Stimulated activated CD4-positive, alpha-beta T cell treated with anti-CD3 and anti-CD28 coated beads, Interleukin-1b, Interleukin-23, amount 100 ng/mL, for 24 hours (primary cell): ENCODE results near the gene GDF2.

Experiments
- DNase-seq, 4 experiments: peaks; one replicate each; pipeline ENCODE4 v3.0.0-alpha.2; 2020; ENCODE audit warnings: low read depth in 4 of 4, low spot score in 1 of 4

Gene GDF2

DNA sequence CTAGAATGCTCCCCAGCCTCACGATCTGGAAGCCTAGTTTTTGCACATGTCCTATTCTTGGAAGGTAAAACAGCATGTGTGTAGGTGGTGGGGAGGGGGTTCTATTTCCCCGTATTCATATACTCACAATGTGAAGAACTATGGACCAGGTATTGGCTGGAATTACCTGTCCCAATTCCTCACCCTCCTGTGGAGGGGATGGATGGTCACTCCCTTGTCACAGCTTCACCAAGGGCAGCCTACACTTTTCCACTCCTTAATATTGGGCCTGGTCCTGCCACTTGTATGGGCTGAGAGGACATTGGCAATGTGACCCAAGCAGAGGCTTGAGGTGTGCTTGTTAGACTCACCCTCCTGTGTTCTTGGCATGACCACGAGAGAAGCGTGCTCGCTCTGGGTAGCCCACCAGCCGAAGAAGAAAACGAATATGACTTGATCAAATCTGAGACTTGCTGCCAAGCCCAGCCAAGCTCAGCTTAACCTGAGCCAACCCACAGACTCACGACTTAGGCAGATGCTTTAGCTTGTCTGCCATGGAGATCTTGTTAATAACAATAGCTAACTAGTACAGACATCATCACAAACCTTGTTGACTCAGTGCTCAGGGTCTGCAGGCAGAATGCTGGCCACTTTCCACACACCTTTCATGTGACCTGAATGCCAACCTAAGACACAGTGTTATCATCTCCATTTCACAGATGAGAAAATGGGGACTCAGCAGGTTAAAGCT, 44.6 kb downstream of the GDF2 start:
- no peak for DNase-seq

DNA sequence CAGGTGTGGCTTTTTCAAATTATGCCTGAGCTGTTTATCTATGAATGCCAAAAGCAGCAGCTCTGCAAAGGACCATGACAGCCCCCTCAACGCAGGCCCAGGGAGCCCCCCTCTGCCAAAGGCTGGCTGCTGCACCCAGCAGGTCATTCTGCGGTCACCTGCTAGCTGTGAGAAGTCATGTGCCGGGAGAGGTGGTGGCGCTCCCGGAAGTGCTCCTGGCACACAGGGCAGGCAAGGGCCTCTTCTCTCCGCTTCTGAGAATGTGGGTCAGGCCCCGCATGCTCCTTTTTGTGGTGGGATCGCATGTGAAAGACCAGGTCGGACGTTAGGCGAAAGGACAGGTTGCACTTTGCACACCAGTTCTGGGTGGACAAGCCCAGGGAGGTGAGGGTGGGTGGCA, 45.4 kb downstream of the GDF2 start:
- no peak for DNase-seq

DNA sequence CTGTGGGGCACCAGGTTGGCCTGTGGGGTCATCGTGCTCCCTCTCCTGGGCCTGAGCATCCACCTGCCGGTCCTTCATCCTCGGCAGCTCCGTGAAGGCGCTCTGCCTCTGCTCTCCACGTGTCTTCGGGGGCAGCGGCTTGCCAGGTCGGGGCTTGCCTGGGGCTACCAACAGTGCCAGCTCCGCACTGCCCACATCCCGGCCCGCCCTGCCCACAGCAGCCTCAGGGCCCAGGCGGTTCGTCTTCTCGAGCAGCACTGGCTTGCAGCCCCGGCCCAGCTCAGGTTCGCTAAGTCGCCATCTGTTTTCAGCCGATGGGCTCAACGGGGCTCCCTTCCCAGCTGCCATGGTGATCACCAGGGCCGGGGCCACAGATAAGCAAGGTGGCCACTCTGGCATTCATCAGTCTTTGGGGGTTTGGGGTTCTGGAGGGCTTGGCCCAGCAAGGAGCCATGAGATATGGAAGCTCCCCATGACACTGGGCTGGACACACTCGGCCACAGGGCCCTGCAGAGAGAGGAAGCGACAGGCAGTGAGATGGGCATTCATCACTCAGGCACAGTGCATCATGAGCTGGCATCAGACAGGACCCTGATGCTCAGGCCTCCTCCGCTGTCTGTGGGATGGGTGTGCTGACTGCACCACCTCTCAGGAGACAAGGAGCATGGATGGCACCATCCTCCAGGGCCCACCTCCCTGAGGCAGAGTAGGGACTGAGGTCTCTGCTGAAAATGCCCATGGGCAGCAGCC, 46.4 kb downstream of the GDF2 start:
- DNase-seq = no peak

DNA sequence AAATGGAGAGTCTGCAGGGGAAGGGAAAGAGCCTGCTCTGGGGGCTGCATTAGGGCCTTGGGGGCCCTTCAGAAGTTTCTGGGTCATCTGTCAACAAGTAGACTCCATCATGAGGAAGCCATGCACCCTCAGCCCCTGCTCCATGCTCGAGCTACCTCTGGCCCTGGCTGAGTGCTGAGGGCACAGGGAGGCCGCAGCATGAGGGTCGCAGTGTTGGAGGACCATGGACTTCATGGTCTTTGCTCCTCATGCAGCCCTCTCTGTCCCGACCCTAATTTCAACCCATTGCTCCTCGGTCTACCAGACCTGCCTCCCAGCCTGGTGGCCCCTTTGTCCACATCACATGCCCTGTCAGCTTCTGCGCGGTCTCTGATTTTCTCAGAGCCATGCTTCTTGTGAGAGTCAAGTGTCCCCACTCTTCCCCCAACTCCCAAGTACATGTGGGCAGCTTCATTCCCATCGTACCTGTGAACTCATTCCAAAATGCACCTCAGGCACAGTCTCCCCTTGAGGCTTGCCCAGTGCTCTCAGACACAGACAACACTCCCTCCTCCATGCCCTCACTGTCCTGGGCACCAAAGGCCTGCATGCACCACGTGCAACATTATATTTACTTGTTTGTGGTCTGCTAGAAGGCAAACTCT, 47.1 kb downstream of the GDF2 start:
- DNase-seq = no peak

DNA sequence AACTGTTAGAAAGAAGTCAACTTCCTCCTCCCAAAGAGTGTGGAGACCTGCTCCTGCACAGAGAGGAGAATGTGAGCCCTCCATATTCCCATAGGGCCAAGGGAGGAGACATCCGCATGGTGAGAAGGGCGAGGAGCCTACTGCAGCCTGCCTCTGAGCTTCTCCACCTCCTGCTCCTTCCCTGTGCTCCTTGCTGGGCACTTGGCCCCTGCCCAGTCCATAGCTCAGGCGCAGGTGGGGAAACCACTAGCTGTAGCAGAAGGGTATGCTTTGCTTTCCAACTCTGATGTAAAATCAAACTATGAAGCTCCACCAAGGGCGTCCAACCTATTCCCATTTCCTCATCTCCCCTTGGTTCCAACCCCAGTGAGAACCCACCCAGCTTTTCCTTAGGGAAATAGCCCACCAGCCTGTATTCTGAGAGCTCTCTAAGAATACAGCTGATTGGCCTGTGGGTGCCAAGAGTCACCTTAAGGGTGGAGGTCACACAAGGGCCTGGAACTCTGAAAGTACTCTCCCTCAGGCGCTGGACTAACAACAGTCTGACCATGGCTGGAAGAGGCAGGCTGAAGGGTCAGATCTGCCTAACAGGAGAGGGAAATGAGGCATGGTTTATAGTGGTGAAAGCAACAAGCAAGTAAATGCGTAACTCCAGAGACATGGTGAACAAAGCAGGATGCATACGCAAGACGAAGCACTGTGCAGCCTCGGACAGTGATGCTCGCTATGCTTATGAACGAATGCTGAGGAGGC, 47.9 kb downstream of the GDF2 start:
- DNase-seq = no peak

DNA sequence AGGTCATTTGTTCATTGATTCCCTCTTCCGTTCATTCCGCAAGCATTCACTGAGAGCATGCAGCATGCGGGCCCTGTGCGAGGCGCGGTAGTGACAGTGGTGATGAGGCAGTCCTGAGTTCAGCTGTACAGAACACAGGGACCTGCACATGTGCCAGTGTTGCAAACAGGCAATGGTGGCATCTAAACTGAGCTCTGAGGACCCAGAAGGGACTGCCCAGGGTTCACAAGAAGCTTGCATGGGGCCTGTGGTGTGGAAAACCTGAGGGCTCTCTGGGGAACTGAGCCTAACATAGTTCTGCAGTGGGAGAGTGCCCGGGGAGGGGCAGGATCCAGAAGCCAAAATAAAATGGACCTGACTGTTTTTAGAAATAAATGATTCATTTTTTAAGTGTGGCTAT, 48.6 kb downstream of the GDF2 start:
- DNase-seq = no peak

DNA sequence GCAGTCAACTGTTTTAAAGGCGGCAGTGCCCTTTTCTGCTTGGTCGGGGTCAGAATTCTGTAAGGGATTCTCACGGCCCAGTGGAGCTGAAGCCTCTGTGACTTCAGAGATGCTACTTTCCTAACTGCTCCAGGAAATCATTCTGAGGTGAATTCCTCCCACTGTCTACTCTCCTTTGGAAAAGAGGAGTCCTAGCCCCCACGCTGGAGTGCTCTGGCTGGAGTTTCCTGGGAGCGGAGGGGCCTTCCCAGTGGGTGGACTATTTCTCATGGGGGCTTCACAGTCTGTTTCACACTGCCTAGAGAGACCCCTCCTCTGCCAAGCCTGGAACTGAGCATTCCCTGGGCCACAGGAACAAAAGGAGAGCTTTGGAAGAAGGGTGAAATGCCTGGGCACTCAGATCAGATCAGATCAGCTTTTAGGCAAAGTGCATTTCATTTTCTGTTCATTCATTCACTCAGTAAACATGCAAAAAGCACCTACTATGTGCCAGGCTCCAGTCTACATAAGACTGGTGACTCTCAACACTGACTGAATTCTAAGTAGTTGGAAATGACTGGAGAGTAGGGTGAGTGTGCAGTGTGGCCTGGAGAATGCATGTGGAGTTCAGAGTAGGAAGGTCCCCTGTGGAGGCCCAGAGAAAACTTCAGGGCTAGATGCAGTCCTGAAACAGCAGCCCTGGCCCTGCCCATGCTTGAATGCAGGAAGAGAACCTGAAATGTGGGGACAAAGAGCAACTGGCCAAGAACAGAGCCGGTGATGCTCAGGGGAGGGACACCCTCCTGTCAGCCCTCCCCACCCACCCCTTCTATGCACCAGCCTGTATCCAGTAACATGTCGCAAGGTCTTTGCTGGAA, 49.6 kb downstream of the GDF2 start:
- no peak for DNase-seq

DNA sequence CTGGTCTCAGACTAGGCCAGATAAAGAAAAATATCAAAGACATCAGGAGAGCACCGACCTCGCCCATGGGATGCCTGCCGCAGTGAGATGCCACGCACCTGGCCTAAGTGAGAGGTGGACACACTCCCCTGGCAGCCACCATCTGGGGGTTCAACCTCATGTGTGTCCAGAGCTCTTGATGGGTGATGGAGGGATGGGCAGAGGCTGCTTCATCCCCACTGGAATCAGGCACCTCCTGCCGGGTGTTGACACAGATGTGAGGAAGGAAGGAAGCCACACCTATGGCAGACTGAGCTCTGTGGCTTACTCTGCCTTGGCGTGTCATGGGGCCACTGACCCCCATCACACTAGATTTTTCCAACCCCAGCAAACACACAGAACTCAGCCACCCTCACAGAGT, 50.5 kb downstream of the GDF2 start:
- no peak for DNase-seq

DNA sequence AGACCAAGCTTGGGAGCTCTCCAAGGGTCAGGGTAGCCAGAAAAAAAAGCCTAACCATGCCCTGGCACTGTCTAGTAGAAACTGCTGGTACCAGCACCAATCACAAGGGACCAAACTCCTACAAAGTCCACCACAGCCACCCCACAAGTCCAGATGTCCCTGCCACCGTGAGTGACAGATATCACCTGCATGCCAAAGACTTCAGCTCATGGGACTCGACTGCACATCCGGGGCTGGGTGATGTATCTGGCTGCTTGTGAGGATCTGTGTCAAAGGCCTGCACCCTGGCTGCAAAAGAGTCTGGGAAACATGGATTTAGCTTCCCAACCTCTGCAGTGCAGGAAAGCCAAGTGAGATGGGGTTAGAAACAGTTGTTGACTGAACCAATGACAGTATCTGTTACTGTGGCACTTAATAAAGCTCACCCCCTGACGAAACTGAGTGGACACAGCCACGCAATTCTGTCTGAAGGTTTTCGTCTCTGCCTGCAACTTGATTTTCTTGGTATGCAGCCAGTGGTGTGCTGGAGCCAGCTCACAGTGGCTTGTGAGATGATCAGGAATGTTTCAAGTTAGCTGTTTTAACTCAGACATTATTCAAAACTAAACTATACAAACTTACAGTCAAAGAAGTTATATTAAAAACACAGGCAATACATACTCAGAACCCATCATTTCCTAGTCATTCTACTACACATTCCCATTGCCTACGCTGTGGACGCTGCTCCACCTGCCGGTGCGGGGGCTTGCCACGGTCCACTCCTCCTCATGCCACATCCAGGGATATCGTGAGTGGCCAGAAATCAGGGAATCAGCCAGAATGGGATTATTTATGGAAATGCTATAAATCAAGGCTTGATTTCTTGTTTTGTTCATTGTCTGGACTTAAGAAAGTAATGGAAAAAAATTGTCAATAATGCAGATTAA, 52.6 kb downstream of the GDF2 start:
- DNase-seq = no peak

DNA sequence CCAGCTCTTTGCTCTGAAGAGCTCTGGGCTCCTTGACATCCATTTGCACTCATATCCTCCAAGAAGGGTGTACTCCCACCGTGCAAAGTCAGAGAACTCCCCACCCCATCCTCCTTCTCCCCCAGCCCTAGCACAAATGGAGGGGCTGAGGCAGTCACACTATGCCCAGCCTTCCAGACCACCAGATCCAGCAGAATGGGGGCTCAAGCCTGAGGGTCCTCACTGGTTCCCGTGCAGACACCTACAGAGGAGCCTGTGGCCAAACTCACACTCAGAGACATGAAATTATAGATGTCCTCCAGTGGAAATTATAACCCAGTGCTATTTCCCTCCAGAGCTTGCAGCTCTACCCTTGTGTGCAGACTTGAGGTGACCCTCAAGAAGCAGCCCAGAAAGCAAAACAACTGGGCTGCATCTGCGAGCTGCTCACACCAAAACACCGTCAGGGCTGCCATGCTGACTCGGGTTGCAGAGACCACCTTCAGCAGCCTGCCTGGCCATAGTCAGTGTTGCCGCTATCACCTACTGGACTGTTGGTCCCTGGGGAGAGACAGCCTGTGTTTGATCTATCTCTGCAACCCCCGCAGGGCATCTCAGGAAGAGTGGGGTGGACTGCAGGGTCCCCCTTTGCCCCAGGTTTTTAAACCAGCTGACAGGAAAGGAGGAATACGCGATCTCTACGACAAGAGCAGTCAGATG, 54.4 kb downstream of the GDF2 start:
- DNase-seq = no peak
